ENCODE measurements around the gene CLPSL2.

DNA sequence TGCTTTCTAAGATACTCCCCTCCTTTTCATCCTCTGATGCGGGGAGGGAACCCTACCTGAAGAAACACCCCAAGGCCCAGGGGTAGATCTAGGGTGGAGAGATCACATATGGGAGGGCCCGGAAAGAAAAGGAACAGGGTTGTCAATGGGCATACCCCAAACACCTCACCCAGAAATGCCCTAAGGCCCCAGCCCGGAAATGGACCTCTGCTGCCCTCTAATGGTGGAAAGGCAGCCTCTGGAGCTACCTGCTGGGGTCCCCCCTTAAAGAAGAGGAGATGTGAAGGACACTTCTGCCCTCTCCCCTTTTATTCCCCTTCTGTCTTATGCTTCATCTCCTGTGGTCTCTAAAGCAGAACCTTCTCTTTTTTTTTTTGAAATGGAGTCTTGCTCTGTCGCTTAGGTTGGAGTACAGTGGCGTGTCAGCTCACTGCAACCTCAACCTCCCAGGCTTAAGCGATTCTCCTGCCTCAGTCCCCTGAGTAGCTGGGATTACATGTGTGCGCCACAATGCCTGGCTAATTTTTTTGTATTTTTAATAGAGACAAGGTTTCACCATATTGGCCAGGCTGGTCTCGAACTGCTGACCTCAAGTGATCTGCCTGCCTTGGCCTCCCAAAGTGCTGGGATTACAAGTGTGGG lies 40.0 kb upstream of the CLPSL2 start:
- TF ChIP-seq CTCF (IDR thresholded peaks at IDR 0.05) (peak; percentile 87 to 94 (median 93)), EP300 (IDR thresholded peaks at IDR 0.05; ENCODE audit: low read depth) (no peak)

Data from transverse colon (tissue), 3 donors.